Measurements from ENCODE around the gene HMGN2. TPM values are rescaled to one million over a fixed set of nuclear protein-coding genes. Genes with fewer than 3 reads are reported as not detected.

Gene HMGN2
- total and polyA plus RNA-seq, 10 of the 15 experiments (the other 5 are each of a cell fraction or from before 2014, with no cell fraction given) = 249 to 2,682 (median 694) TPM

DNA sequence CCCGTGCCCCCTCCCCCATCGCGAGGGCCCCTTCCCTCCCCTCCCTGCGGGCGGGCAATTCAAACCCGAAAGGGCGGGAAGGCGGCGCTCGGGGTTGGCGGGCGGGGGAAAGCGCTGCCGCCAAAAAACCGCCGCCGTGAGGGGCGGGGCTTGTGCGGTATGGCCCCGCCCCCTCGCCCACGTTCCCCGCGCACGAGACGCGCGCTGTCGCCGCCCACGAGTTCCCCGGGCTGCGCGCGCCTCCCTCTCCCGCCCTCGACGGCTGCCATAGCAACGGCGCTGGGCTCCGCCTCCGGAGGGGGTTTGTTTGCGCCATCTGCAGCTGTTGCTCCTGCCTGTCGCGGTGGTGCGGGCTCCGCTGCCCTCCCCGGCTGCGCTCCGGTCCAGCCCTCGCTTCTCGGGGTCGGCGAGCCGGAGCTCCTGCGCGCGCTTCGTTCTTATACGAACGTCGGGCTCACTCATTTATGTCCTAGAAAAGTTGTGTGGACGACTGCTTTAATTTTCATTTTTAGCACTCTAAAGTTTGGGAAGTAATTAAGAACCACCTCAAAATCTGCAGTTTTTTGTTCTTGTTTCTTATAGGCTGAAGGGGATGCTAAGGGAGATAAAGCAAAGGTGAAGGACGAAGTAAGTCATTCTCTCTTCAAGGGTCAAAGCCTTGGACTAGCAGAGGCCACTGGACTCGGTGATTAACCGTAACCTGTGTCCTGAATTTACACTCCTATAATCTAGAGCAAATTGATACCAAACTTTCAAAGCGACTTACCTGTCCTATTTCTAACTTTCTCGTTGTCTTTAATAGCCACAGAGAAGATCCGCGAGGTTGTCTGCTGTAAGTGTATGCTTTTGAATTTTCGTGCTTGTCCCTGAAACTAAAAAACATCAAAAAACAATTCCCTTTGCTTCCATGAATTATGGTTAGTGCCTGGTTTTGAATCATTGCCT is 933 bp downstream of the HMGN2 start (continued):
- TF ChIP-seq MTA3 (IDR thresholded peaks at IDR 0.05; ENCODE audit: borderline replicate concordance, low read length) = no peak
- no peak for TF ChIP-seq CREM (IDR thresholded peaks at IDR 0.05; ENCODE audit: low read depth)
- no peak; the same call in 1 of the 2 replicates for TF ChIP-seq DPF2 (IDR thresholded peaks at IDR 0.05)
- TF ChIP-seq, protein P1, sequence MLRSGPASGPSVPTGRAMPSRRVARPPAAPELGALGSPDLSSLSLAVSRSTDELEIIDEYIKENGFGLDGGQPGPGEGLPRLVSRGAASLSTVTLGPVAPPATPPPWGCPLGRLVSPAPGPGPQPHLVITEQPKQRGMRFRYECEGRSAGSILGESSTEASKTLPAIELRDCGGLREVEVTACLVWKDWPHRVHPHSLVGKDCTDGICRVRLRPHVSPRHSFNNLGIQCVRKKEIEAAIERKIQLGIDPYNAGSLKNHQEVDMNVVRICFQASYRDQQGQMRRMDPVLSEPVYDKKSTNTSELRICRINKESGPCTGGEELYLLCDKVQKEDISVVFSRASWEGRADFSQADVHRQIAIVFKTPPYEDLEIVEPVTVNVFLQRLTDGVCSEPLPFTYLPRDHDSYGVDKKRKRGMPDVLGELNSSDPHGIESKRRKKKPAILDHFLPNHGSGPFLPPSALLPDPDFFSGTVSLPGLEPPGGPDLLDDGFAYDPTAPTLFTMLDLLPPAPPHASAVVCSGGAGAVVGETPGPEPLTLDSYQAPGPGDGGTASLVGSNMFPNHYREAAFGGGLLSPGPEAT (IDR thresholded peaks at IDR 0.05; ENCODE audit: low read depth) = no peak; the same call in 1 of the 2 replicates
- no peak for TF ChIP-seq RCOR1 (conservative IDR thresholded peaks at IDR 0.05; ENCODE audit: low read depth, low read length)
- TF ChIP-seq, protein P2, sequence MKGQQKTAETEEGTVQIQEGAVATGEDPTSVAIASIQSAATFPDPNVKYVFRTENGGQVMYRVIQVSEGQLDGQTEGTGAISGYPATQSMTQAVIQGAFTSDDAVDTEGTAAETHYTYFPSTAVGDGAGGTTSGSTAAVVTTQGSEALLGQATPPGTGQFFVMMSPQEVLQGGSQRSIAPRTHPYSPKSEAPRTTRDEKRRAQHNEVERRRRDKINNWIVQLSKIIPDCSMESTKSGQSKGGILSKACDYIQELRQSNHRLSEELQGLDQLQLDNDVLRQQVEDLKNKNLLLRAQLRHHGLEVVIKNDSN (IDR thresholded peaks at IDR 0.05; ENCODE audit: borderline replicate concordance, extremely low read length, insufficient read depth, low read depth, low read length) = no peak
- no peak for TF ChIP-seq ZNF24 (IDR thresholded peaks at IDR 0.05)
- TF ChIP-seq NFXL1 (IDR thresholded peaks at IDR 0.05; ENCODE audit: borderline replicate concordance) = no peak
- TF ChIP-seq CHD4 (IDR thresholded peaks at IDR 0.05) = no peak
- TF ChIP-seq, protein P3, sequence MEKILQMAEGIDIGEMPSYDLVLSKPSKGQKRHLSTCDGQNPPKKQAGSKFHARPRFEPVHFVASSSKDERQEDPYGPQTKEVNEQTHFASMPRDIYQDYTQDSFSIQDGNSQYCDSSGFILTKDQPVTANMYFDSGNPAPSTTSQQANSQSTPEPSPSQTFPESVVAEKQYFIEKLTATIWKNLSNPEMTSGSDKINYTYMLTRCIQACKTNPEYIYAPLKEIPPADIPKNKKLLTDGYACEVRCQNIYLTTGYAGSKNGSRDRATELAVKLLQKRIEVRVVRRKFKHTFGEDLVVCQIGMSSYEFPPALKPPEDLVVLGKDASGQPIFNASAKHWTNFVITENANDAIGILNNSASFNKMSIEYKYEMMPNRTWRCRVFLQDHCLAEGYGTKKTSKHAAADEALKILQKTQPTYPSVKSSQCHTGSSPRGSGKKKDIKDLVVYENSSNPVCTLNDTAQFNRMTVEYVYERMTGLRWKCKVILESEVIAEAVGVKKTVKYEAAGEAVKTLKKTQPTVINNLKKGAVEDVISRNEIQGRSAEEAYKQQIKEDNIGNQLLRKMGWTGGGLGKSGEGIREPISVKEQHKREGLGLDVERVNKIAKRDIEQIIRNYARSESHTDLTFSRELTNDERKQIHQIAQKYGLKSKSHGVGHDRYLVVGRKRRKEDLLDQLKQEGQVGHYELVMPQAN (conservative IDR thresholded peaks at IDR 0.05) = peak; percentile 88
- TF ChIP-seq EED (IDR thresholded peaks at IDR 0.05; ENCODE audit: low read depth) = no peak
- TF ChIP-seq FOXM1 (IDR thresholded peaks at IDR 0.05; ENCODE audit: low read depth, low read length) = 0 out of 2 replicates have a peak, but pooled peaks have one; percentile 18
- TF ChIP-seq RFX5 (IDR thresholded peaks at IDR 0.05; ENCODE audit: low read depth, low read length) = no peak
- TF ChIP-seq, protein P4, sequence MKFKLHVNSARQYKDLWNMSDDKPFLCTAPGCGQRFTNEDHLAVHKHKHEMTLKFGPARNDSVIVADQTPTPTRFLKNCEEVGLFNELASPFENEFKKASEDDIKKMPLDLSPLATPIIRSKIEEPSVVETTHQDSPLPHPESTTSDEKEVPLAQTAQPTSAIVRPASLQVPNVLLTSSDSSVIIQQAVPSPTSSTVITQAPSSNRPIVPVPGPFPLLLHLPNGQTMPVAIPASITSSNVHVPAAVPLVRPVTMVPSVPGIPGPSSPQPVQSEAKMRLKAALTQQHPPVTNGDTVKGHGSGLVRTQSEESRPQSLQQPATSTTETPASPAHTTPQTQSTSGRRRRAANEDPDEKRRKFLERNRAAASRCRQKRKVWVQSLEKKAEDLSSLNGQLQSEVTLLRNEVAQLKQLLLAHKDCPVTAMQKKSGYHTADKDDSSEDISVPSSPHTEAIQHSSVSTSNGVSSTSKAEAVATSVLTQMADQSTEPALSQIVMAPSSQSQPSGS (IDR thresholded peaks at IDR 0.05; ENCODE audit: low read length) = no peak
- peak; percentile 94 for TF ChIP-seq MXI1 (IDR thresholded peaks at IDR 0.05; ENCODE audit: low read depth, low read length)
- TF ChIP-seq EZH2 (IDR thresholded peaks at IDR 0.05; ENCODE audit: borderline replicate concordance, control insufficient read depth, low read depth, low read length) = no peak
- TF ChIP-seq, protein P5, sequence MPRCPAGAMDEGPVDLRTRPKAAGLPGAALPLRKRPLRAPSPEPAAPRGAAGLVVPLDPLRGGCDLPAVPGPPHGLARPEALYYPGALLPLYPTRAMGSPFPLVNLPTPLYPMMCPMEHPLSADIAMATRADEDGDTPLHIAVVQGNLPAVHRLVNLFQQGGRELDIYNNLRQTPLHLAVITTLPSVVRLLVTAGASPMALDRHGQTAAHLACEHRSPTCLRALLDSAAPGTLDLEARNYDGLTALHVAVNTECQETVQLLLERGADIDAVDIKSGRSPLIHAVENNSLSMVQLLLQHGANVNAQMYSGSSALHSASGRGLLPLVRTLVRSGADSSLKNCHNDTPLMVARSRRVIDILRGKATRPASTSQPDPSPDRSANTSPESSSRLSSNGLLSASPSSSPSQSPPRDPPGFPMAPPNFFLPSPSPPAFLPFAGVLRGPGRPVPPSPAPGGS (IDR thresholded peaks at IDR 0.05; ENCODE audit: borderline replicate concordance, insufficient read depth, low read depth, low read length, poor library complexity, severe bottlenecking) = no peak
- TF ChIP-seq BCL11A (IDR thresholded peaks at IDR 0.05; ENCODE audit: low read depth, low read length) = 0 out of 2 replicates have a peak, but pooled peaks have one; percentile 8
- TF ChIP-seq, protein P6, sequence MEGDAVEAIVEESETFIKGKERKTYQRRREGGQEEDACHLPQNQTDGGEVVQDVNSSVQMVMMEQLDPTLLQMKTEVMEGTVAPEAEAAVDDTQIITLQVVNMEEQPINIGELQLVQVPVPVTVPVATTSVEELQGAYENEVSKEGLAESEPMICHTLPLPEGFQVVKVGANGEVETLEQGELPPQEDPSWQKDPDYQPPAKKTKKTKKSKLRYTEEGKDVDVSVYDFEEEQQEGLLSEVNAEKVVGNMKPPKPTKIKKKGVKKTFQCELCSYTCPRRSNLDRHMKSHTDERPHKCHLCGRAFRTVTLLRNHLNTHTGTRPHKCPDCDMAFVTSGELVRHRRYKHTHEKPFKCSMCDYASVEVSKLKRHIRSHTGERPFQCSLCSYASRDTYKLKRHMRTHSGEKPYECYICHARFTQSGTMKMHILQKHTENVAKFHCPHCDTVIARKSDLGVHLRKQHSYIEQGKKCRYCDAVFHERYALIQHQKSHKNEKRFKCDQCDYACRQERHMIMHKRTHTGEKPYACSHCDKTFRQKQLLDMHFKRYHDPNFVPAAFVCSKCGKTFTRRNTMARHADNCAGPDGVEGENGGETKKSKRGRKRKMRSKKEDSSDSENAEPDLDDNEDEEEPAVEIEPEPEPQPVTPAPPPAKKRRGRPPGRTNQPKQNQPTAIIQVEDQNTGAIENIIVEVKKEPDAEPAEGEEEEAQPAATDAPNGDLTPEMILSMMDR (IDR thresholded peaks at IDR 0.05 in 2 of 3, conservative IDR thresholded peaks at IDR 0.05 in 1 of 3; ENCODE audit: control insufficient read depth in 2 of 3, extremely low read depth in 1 of 3, insufficient read depth in 1 of 3, low read depth in 3 of 3, low read length in 3 of 3) = no peak
